GM13976 (cell line): ENCODE results near the gene FBXW7.

Experiments used
- DNase-seq: peaks from one replicate; pipeline ENCODE4 v3.0.0; 2012; ENCODE audit warnings: low spot score
- CTCF ChIP-seq: IDR thresholded peaks from 2 replicates; pipeline ENCODE4 v1.5.1; 2012; ENCODE audit warnings: borderline replicate concordance, mild to moderate bottlenecking; ENCODE audit not compliant: insufficient read depth; ENCODE audit errors: extremely low read depth, missing control alignments, control extremely low read depth
- in situ Hi-C: fragments of 300-500 bp; cut with MboI; formaldehyde crosslinking; loops from one replicate; pipeline ENCODE4 v1.12.0; 2022; ENCODE audit warnings: low sequenced_read_pairs, mixed read lengths, inconsistent platforms; ENCODE audit not compliant: unreplicated experiment

Gene FBXW7

GRCh38 chr4:152389359-152389758 is 146.5 kb downstream of the FBXW7 start:
- TF ChIP-seq CTCF = no peak
- in situ Hi-C loops = no loop called here
- DNase-seq = no peak

GRCh38 chr4:152385551-152385950 is 150.3 kb downstream of the FBXW7 start:
- in situ Hi-C loops = no loop called here
- DNase-seq = no peak
- TF ChIP-seq CTCF = no peak

- in situ Hi-C loops = no loop called here
- no peak for DNase-seq
- TF ChIP-seq CTCF = no peak
These were observed 153.7 kb downstream of the FBXW7 start for GRCh38 chr4:152382057-152382785.

GRCh38 chr4:152380919-152381318 is 155.0 kb downstream of the FBXW7 start:
- DNase-seq = no peak
- in situ Hi-C loops = no loop called here
- no peak for TF ChIP-seq CTCF

- in situ Hi-C loops = no loop called here
- TF ChIP-seq CTCF = no peak
- no peak for DNase-seq
These were observed 155.7 kb downstream of the FBXW7 start for GRCh38 chr4:152380185-152380584.

GRCh38 chr4:152374606-152375285 is 161.1 kb downstream of the FBXW7 start:
- no peak for TF ChIP-seq CTCF
- in situ Hi-C loops = no loop called here
- no peak for DNase-seq
